Stimulated activated CD8-positive, alpha-beta memory T cell treated with anti-CD3 and anti-CD28 coated beads, Interleukin-4, amount 100 ng/mL, for 24 hours (primary cell): ENCODE data around the gene GPR151.
"Not testable (repeated sequence)": the region's sequence is repeated elsewhere in the genome, so short reads cannot be mapped to it uniquely, and the experiment has no call there.

Experiments used
- DNase-seq: peaks from one replicate; pipeline ENCODE4 v3.0.0-alpha.2; 2020; ENCODE audit warnings: low read depth

The GPR151 gene

DNA sequence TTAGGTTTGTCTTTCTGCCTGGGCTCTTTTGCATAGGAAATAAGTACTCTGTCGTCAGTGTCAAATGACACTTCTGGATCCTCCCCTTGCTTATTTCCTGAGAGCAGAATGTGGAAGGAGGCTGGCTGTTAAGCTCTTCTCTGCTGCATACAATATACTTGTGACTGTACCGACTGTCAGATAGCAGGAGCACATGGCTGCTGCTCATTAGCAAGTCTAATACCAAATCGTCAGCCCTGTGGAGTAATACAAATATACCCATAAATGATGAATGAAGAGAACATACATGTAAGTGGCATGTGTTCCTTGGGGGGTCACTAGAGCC lies at the start of gene GPR151:
TSS of gene GPR151 (minus strand) at position 40 of the 325 bp plus-strand sequence. CDS start 77 bp downstream, outside the sequence.
- DNase-seq, result no peak

- DNase-seq, result no peak
These were observed 48.2 kb upstream of the GPR151 start for GRCh38 chr5:146564007-146564762.

DNA sequence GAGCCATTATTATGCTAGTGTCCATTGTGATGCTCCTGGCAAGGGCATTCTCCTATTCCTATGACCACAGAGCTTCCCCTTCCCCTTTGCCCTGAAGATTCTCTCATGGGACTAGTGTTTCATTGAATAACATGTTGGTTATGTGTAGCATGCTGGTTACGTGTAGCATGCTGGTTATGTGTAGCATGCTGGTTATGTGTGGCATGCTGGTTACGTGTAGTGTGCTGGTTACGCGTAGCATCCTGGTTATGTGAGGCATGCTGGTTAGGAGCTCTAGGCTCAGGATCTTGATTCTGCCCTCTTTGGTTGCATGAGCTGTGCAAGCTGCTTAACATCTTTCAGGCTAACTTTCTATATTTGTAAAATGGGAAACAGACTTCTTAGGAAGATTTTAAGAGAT lies 46.5 kb upstream of the GPR151 start:
- DNase-seq, result no peak

GRCh38 chr5:146561711-146562110 lies 45.7 kb upstream of the GPR151 start:
- no peak for DNase-seq

DNA sequence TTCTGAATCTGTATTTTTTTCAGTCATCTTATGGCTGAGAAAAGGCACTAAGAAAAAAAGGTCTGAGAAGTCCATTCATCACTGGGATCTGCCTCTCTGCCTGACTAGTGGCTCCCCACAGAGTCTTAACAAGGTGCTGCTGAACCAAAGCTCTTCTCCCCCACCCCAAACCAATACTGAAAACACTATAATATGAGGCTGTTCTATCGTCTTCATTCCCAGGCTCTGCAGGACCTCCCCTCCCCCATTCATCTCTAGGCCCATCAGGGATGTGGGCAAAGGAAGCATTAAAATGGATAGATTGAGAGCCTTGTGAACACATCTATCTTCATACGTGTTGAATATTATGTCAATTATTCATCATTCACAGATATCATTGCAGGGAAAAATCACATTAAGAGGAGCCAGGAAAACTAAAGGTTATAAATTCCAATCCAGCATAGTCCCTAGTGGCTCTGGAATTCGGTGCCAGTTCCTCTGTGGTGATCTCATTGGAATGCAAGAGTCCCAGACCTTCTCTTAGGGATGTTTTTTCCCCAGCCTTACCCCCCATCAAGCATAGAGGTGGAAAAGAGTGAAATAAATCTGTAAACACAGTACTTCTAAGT lies 44.3 kb upstream of the GPR151 start:
- DNase-seq, result no peak

- not testable (repeated sequence) for DNase-seq
These were observed 40.9 kb upstream of the GPR151 start for GRCh38 chr5:146556884-146557283.

GRCh38 chr5:146553446-146553845 lies 37.5 kb upstream of the GPR151 start:
- DNase-seq, result no peak

DNA sequence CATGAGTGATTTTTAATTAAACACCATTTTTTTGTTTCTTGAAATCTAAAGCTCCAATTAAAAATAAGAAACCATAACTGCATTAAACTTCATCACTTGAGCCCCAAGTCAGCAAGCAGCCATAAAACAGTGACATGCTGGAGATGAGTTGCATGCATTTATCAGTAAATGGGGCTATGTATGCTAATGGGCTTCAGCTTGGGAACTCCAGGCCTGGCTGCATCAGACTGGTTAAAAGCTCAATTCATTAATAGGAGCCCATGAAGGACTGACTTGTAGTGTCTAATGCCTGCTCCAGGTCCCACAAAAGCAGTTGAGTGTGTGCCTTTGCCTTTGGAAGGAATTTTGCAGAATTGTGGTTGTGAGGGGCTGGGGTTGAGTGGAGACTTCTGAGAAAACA lies 33.6 kb upstream of the GPR151 start:
- no peak for DNase-seq

DNA sequence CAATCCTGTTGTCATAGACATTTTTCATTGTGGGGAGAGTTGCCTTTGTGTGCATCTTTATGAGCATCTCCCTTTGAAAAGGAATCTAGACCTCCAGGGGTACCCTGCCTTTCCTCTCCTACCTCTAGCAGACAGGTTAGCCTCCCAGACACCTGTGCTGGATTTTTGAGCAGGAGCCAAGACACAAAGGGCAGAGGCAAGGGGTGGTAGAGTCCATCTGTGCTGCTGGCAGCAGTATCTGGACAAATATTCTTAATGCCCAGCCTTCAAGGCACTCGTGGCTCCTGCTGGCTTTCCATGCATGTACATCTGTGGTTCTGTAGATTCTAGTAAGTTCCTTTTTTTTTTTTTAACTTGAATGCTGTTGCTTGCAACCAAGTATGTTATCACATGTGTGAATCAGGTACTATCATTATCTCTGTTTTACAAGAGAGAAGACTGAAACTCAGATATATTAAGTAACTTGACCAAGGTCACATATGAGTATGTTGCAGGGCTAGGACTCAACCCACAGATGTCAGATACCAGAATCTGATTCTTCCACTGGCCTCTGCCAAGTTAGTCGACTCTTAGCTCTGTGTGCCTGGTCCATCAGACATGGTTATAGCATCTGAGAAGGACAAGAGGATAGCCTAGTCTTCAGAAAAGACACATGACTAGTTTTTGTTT lies 32.9 kb upstream of the GPR151 start:
- DNase-seq, result no peak

DNA sequence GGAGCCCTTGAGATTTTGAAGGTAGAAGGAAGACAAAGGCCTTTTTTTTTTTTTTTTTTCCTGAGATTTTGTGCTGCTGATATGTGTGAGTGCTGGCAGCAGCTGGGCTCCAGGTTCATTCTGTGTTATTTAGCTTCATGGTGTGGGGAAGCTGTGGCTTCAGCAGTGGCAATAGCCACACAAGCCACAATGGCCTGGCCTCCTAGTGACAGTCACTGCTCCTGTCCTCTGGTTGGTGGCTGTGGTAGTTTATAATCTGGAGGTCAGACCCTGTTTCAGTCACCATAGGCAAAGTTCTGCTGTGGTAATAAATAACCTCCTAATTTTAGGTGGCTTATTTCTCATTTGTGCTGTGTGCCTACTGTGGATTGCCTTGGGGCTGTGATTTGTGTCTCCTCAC lies 28.2 kb upstream of the GPR151 start:
- DNase-seq, result no peak

- DNase-seq, result peak; percentile 46
These were observed 26.2 kb upstream of the GPR151 start for GRCh38 chr5:146541958-146542849.

- DNase-seq, result no peak
These were observed 24.4 kb upstream of the GPR151 start for GRCh38 chr5:146540414-146540813.

DNA sequence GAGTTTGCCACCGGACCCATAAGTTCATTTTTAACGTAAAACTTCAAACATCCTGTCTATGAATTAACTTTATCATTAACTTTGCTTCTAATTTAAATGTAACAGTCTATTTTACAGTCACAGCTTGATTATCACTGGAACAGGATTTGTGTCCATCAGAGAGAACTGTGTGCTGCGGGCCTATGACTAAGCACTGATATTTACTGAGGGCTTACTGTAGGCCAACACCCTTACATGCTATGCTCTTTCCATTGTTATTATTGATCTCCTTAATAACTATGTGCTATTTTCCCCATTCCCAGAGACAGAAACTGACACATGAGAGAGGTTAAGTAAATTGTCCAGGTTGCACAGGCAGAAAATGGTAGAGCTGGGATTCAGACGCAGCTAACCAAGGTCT lies 24.0 kb upstream of the GPR151 start:
- DNase-seq, result no peak

GRCh38 chr5:146538432-146538831 lies 22.4 kb upstream of the GPR151 start:
- DNase-seq, result no peak

DNA sequence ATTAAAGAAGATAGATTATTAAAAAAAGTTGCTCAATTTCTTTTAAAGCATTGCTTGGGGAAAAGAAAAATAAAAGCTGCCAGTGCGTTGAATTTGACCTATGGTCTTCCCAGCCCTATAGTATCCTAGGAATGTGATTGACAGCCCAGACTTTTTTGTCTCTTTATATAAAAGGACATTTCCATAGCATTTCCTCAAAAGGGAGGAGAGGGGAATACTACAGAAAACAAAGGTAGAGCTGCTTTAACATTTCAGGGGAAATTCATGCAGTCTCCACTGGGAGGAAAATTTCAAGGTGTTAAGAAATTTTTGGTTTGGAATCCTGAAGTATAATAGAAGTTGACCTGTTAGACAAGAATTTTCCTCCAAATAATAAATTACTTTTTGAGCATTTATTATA lies 17.9 kb upstream of the GPR151 start:
- no peak for DNase-seq

DNA sequence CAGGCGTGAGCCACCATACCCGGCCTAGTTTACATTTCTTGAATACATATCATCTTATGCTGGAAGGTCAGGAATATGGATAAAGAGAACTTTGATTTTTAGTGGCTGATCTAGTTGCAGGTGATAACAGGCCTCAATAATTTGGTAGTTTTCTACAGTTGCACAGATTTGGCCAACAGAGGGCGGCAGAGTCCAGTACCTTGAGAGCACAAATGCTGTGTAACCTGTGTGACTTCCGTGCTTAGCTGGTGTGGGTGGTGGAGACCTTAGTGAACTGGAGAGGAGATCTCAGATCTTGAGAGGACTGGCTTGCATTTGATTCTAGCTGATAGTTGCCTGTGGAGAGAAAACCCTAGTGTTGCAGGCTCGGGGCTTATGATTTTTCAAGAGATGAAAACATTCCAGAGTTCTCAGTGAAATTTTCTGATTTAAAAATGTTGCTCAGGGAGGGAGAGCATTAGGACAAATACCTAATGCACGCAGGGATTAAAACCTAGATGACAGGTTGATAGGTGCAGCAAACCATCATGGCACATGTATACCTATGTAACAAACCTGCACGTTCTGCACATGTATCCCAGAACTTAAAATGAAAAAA lies 17.4 kb upstream of the GPR151 start:
- DNase-seq, result peak; percentile 64

DNA sequence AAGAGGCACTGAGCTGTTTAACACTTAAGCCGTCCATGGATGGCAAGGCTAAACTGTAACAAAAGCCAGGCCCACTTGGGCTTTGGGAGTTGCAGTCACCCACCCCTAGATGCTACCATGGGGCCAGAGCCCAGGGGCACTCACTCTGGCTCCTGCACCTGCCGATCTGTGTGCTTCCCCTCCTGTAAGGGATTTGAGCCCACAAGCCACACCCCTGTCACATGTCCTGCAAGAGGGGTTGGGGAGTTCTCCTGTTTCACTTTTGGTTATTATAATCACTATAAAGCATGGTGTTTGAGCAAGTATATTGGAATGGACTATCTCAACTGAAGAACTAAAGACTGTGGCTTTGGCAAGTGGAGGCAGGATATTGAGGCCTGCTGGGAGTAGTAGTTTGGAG lies 14.0 kb upstream of the GPR151 start:
- DNase-seq, result no peak

DNA sequence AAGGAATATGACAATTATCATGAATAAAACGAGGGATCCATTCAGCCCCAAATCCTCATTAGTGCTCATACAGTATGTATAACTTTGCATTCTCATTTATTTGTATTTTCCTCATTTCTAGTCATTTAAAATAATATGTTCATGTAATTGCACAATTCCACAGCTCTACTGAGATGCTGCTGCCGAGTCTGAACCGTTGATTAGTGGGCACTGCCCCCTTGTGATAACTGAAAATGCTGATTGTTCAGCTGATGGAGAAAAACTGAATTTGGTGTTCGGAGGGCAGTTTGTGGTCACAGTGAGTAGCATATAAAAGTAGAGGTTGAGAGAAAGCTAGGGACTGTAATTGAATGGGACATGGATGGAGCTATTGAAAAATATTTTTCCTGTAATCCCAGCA lies 12.2 kb upstream of the GPR151 start:
- DNase-seq, result no peak

DNA sequence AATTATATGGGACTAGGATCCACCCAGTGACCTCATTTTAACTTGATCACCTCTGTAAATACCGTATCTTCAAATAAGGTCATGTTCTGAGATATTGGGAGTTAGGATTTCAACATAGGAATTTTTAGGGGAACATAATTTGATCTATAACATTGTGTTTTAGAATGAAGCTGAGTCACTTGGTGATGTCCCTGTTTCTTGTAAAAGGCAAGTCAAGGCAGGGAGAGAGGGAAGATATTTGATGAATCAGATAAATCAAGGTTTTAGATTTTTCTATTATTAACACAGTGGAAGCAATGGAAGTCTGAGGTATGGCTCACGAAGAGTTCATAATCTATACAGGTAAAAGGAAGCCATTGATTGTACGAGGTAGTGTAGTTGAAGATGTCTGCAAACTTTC lies 11.8 kb upstream of the GPR151 start:
- DNase-seq, result no peak

DNA sequence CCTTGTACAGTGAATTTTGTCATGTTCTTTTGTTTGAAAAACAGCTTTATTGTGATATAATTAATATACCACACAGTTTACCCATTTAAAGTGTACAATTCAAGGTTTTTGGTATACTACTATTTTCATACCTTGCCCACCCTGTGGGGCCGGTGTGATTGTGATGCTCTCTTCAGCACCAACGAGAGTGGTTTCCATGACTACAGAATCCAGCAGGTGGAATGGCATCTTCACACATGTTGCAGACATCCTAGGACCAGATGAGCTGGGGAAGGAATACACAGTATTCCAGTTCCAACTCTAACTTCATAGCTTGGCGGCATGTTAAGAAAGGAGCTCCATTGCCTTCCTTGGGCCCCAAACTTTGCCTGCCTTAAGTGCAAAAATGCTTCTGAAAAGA lies 7.7 kb upstream of the GPR151 start:
- no peak for DNase-seq

DNA sequence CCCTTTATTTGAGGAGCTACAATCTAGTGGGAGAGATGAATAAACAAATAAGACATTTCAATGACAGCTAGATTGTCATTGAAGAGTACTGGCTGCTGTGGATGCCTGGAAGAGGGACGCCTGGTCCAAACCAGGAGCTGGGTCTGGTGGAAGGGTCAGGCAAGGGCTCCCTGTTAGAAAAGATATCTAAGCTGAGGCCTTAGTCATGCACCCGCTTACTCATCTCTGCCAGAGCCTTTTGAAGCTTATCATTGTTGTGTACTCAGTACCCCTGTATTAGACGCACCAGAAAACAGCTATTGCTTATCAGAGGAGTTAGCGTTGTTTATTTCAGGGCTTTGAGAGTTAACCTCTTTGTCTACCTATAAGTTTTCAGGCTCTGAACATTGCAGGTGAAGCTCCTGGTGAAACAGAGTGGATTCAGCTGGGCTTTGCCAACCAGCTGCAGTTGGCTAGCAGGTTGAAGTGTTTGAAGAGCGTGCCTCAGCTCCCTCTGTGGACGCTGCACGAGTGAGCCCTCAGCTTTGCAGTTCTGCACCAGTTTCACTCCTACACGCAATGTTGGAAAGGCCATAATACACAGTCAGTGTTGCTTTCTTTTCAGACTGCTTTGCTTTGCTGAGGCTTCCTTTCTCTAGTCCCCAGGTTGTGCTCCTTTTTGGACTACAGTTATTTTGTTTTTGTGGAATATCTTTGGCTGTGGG lies 5.6 kb upstream of the GPR151 start:
- no peak for DNase-seq
